T-cell (primary cell): Measurements from ENCODE around the gene FYN. TPM values are rescaled to one million over a fixed set of nuclear protein-coding genes. Genes with fewer than 3 reads are reported as not detected.
"Not testable (repeated sequence)": the region's sequence is repeated elsewhere in the genome, so short reads cannot be mapped to it uniquely, and the experiment has no call there.

Source experiments
- ATAC-seq, 4 experiments: fragments of 200-7000 bp in 3 of 4; fragments of 150-1000 bp in 1 of 4; cut with Tn5 transposase; replicated peaks in 1 of 4; 1 replicate in 3 of 4; 2 replicates in 1 of 4; pipeline ENCODE4 v1.10.0; 2021; ENCODE audit warnings: moderate library complexity in 3 of 4, mild to moderate bottlenecking in 2 of 4, moderate number of reproducible peaks in 1 of 4
- CTCF ChIA-PET, 2 donors: fragments of 300-600 bp; sonication (Branson Sonifier 250); formaldehyde crosslinking; loops; one replicate each; lab custom pipeline; 2022; ENCODE audit warnings: antibody characterized with exemption in 2 of 2; lab: Charles Lee
- POLR2A ChIA-PET, 2 donors: fragments of 300-600 bp; sonication (Branson Sonifier 250); formaldehyde crosslinking; loops; one replicate each; lab custom pipeline; 2022; ENCODE audit warnings: antibody characterized with exemption in 2 of 2; lab: Charles Lee
- DNase-seq, 35 experiments: peaks; one replicate each; pipeline versions ENCODE4 v3.0.0 to v3.0.0-alpha.2; 2013 to 2023
- H3K27ac ChIP-seq: one replicate; pipeline ENCODE4 v1.5.1; 2013; ENCODE audit warnings: low read length
- H3K27me3 ChIP-seq, 2 experiments: replicated peaks in 1 of 2; 1 replicate in 1 of 2; 2 replicates in 1 of 2; pipeline versions ENCODE4 v1.6.1 to v1.7.0; 2013; ENCODE audit warnings: low read length in 1 of 2, mixed read lengths in 1 of 2; ENCODE audit not compliant: control insufficient read depth in 2 of 2, insufficient read depth in 2 of 2; ENCODE audit errors: extremely low read depth in 1 of 2
- H3K36me3 ChIP-seq, 2 donors: 1 replicate in 1 of 2; 2 replicates in 1 of 2; pipeline versions ENCODE4 v1.6.1 to v1.7.0; 2013; ENCODE audit warnings: low read length in 1 of 2; ENCODE audit not compliant: control insufficient read depth in 2 of 2, insufficient read depth in 1 of 2; ENCODE audit errors: extremely low read depth in 1 of 2
- H3K4me1 ChIP-seq, 2 experiments: 1 replicate in 1 of 2; 2 replicates in 1 of 2; pipeline versions ENCODE4 v1.6.1 to v1.7.0; 2013; ENCODE audit warnings: low read length in 2 of 2, mixed read lengths in 1 of 2; ENCODE audit not compliant: insufficient read depth in 2 of 2, control insufficient read depth in 1 of 2; ENCODE audit errors: extremely low read depth in 1 of 2
- H3K4me3 ChIP-seq, 2 donors: 1 replicate in 1 of 2; 2 replicates in 1 of 2; pipeline versions ENCODE4 v1.5.1 to v1.7.0; 2013; ENCODE audit warnings: mild to moderate bottlenecking in 2 of 2, low read length in 1 of 2, moderate library complexity in 1 of 2; ENCODE audit not compliant: control insufficient read depth in 1 of 2; ENCODE audit errors: extremely low read depth in 1 of 2
- H3K9me3 ChIP-seq: 2 replicates; pipeline ENCODE4 v1.7.0; 2013
- H3K27ac Mint-ChIP-seq, 2 donors: one replicate each; pipeline ENCODE4 v1.8.0; 2020 to 2021; ENCODE audit warnings: mild to moderate bottlenecking in 2 of 2, mixed read lengths in 2 of 2
- H3K27me3 Mint-ChIP-seq, 2 donors: one replicate each; pipeline ENCODE4 v1.8.0; 2021 to 2022; ENCODE audit warnings: mixed read lengths in 2 of 2
- H3K36me3 Mint-ChIP-seq: one replicate; pipeline ENCODE4 v1.8.0; 2021; ENCODE audit warnings: mixed read lengths
- H3K4me1 Mint-ChIP-seq, 3 donors: one replicate each; pipeline ENCODE4 v1.8.0; 2020 to 2022; ENCODE audit warnings: mixed read lengths in 3 of 3, mild to moderate bottlenecking in 1 of 3
- H3K4me3 Mint-ChIP-seq, 3 donors: one replicate each; pipeline ENCODE4 v1.8.0; 2020 to 2022; ENCODE audit warnings: mild to moderate bottlenecking in 3 of 3, mixed read lengths in 3 of 3, moderate library complexity in 3 of 3
- H3K9me3 Mint-ChIP-seq, 3 donors: one replicate each; pipeline ENCODE4 v1.8.0; 2020 to 2022; ENCODE audit warnings: mixed read lengths in 3 of 3
- WGBS: methylation state at CpG from one replicate; pipeline ENCODE4 v1.1.5; 2013; ENCODE audit warnings: missing lambda C conversion rate; ENCODE audit not compliant: insufficient coverage; 5-methylcytosine and 5-hydroxymethylcytosine counted together
- total RNA-seq, 35 experiments: library from RNA in 6 of 35; stranded (reverse) in 6 of 35; fragments of 120-200 nt in 1 of 35; gene quantifications; one replicate each; pipeline versions ENCODE4 v1.2.1 to v1.2.4 and lab custom pipeline; 2013 to 2026

The FYN gene
- total RNA-seq, 5 donors from 2014 or later (not counting 1 experiment from before 2014, with no cell fraction given) = 466 to 573 (median 534) TPM

GRCh38 chr6:111914617-111915016, 41.4 kb upstream of the FYN start:
- Histone ChIP-seq H3K27ac (no peak overlapping the region), H3K27me3 (no peaks in the 10 kb centered on the region), H3K4me3 (no peak overlapping the region), H3K9me3 (no peaks in the 10 kb centered on the region), H3K36me3 (no peaks in the 10 kb centered on the region), H3K4me1 (no peaks in the 10 kb centered on the region)
- Mint-ChIP-seq H3K27ac (peak overlapping the region in 1 of 2 donors; percentile 72), H3K27me3 (no peaks in the 10 kb centered on the region), H3K4me3 (no peak overlapping the region), H3K4me1 (peaks cover 0 to 5% (median 3%) of the 10 kb centered on the region in 3 donors), H3K9me3 (no peaks in the 10 kb centered on the region), H3K36me3 (no peaks in the 10 kb centered on the region)
- no CpG with 5 or more reads among the region's 1 CpG for WGBS
- DNase-seq (no peak), ATAC-seq (no peak)
- CTCF ChIA-PET = no interaction called here
- POLR2A ChIA-PET = interaction anchor here in 1 of 2 donors (0.7 kb wide), 1 partner anchor 103 kb away, joined by 3 read pairs; no protein-coding TSS in a partner anchor

- Histone ChIP-seq H3K27ac (no peak overlapping the region), H3K4me1 (no peaks in the 10 kb centered on the region), H3K36me3 (no peaks in the 10 kb centered on the region), H3K27me3 (no peaks in the 10 kb centered on the region), H3K9me3 (no peaks in the 10 kb centered on the region), H3K4me3 (no peak overlapping the region)
- no peak overlapping the region for H3K27ac Mint-ChIP-seq
- CTCF ChIA-PET = interaction anchor here in 1 of 2 donors (0.6 kb wide), 1 partner anchor 62 kb away, joined by 3 read pairs; no protein-coding TSS in a partner anchor
- no peaks in the 10 kb centered on the region for H3K36me3 Mint-ChIP-seq
- peaks cover 3 to 5% (median 5%) of the 10 kb centered on the region in 3 donors for H3K4me1 Mint-ChIP-seq
- no peak for DNase-seq
- WGBS = no CpG with 5 or more reads among the region's 2 CpGs
- H3K27me3 Mint-ChIP-seq = no peaks in the 10 kb centered on the region
- no peaks in the 10 kb centered on the region for H3K9me3 Mint-ChIP-seq
- no peak overlapping the region for H3K4me3 Mint-ChIP-seq
- POLR2A ChIA-PET = interaction anchor here in 1 of 2 donors (0.6 kb wide), 1 partner anchor 178 kb away, joined by 4 read pairs; no protein-coding TSS in a partner anchor
- no peak for ATAC-seq
These were observed 39.7 kb upstream of the FYN start for GRCh38 chr6:111912904-111913303.

- no peak for DNase-seq
- CTCF ChIA-PET = no interaction called here
- POLR2A ChIA-PET = interaction anchor here in 1 of 2 donors (0.6 kb wide), 1 partner anchor 46 kb away, joined by 3 read pairs; no protein-coding TSS in a partner anchor
- Histone ChIP-seq H3K27me3 (no peaks in the 10 kb centered on the region), H3K27ac (no peak overlapping the region), H3K9me3 (no peaks in the 10 kb centered on the region), H3K4me1 (no peaks in the 10 kb centered on the region), H3K36me3 (no peaks in the 10 kb centered on the region), H3K4me3 (no peak overlapping the region)
- Mint-ChIP-seq H3K27ac (no peak overlapping the region), H3K27me3 (no peaks in the 10 kb centered on the region), H3K4me3 (no peak overlapping the region), H3K36me3 (no peaks in the 10 kb centered on the region), H3K9me3 (no peaks in the 10 kb centered on the region), H3K4me1 (peaks cover 3 to 5% (median 5%) of the 10 kb centered on the region in 3 donors)
- 53% methylated on average over 5 of the region's 7 CpGs for WGBS
- no peak for ATAC-seq
These were observed 38.2 kb upstream of the FYN start for GRCh38 chr6:111911428-111911827.

GRCh38 chr6:111909238-111909637, 36.0 kb upstream of the FYN start:
- no peaks in the 10 kb centered on the region for H3K9me3 ChIP-seq
- POLR2A ChIA-PET = no interaction called here
- no peaks in the 10 kb centered on the region for H3K27me3 ChIP-seq
- H3K36me3 Mint-ChIP-seq = no peaks in the 10 kb centered on the region
- no peaks in the 10 kb centered on the region for H3K27me3 Mint-ChIP-seq
- no peak for DNase-seq
- H3K27ac Mint-ChIP-seq = no peak overlapping the region
- H3K9me3 Mint-ChIP-seq = no peaks in the 10 kb centered on the region
- H3K36me3 ChIP-seq = no peaks in the 10 kb centered on the region
- no peak overlapping the region for H3K4me3 Mint-ChIP-seq
- peaks cover 3 to 5% (median 5%) of the 10 kb centered on the region in 3 donors for H3K4me1 Mint-ChIP-seq
- no peaks in the 10 kb centered on the region for H3K4me1 ChIP-seq
- WGBS = no CpG with 5 or more reads among the region's 3 CpGs
- ATAC-seq = no peak
- CTCF ChIA-PET = interaction anchor here in 1 of 2 donors (0.6 kb wide), 1 partner anchor 57 kb away, joined by 3 read pairs; no protein-coding TSS in a partner anchor
- no peak overlapping the region for H3K4me3 ChIP-seq
- H3K27ac ChIP-seq = no peak overlapping the region

- DNase-seq, H3K27ac ChIP-seq, H3K4me3 ChIP-seq, H3K27me3 ChIP-seq, H3K36me3 Mint-ChIP-seq, POLR2A ChIA-PET, CTCF ChIA-PET, H3K27me3 Mint-ChIP-seq, H3K27ac Mint-ChIP-seq, H3K4me3 Mint-ChIP-seq, H3K9me3 Mint-ChIP-seq, ATAC-seq, H3K4me1 Mint-ChIP-seq, H3K4me1 ChIP-seq, H3K36me3 ChIP-seq, H3K9me3 ChIP-seq: not testable (repeated sequence)
- no CpG with 5 or more reads among the region's 17 CpGs for WGBS
These were observed 35.1 kb upstream of the FYN start for GRCh38 chr6:111908365-111908764.

- no peak for ATAC-seq
- no peak overlapping the region for H3K27ac ChIP-seq
- WGBS = 96% methylated on average over 3 of the region's 5 CpGs
- no peaks in the 10 kb centered on the region for H3K9me3 Mint-ChIP-seq
- no peaks in the 10 kb centered on the region for H3K9me3 ChIP-seq
- no peaks in the 10 kb centered on the region for H3K4me1 ChIP-seq
- no peaks in the 10 kb centered on the region for H3K4me1 Mint-ChIP-seq
- no peak overlapping the region for H3K4me3 ChIP-seq
- no peaks in the 10 kb centered on the region for H3K36me3 Mint-ChIP-seq
- POLR2A ChIA-PET = no interaction called here
- H3K4me3 Mint-ChIP-seq = no peak overlapping the region
- no peaks in the 10 kb centered on the region for H3K27me3 ChIP-seq
- H3K27me3 Mint-ChIP-seq = no peaks in the 10 kb centered on the region
- DNase-seq = no peak
- CTCF ChIA-PET = no interaction called here
- no peak overlapping the region for H3K27ac Mint-ChIP-seq
- H3K36me3 ChIP-seq = no peaks in the 10 kb centered on the region
These were observed 27.5 kb upstream of the FYN start for GRCh38 chr6:111900735-111901134.
